K562 (cell line): ENCODE measurements around the gene USP13. TPM values are rescaled to one million over a fixed set of nuclear protein-coding genes. Genes with fewer than 3 reads are reported as not detected.

Source experiments
- ATAC-seq: fragments of 200-7000 bp; cut with Tn5 transposase; 3 replicates; pipeline ENCODE4 v1.9.1; 2020; ENCODE audit warnings: moderate library complexity
- BruUV-seq: library from RNA; stranded (reverse); fragments of 400-500 nt; replicated peaks from 2 replicates; lab custom pipeline; 2021; lab: Mats Ljungman, UMichigan
- CTCF ChIA-PET: fragments of 300-600 bp; formaldehyde crosslinking; extraction: SDS; loops from one replicate; lab custom pipeline; 2021; ENCODE audit warnings: low intra/inter-chr PET ratio; lab: Yijun Ruan, JAX
- POLR2A ChIA-PET: fragments of 300-600, 350-650 bp; sonication (Branson Sonifier 250); formaldehyde crosslinking; extraction: SDS; loops from one replicate; lab custom pipeline; 2021; ENCODE audit warnings: antibody characterized with exemption, inconsistent platforms; lab: Yijun Ruan, JAX
- DNase-seq, 4 experiments: peaks; one replicate each; pipeline versions ENCODE4 v3.0.0 to v3.0.0-alpha.2; 2011 to 2018; ENCODE audit warnings: low spot score in 3 of 4, mixed read lengths in 3 of 4; ENCODE audit errors: extremely low read depth in 1 of 4
- FAIRE-seq: peaks from 2 replicates; lab custom pipeline; 2011; peaks lifted over from hg19 to GRCh38; lab: Jason Lieb, UNC
- H2AFZ ChIP-seq: 2 replicates; pipeline ENCODE4 v1.6.0; 2011; ENCODE audit warnings: low read depth, low read length, control low read depth, inconsistent platforms
- H3K27ac ChIP-seq: fragments of 200-600 bp; 3 replicates; pipeline ENCODE4 v1.8.0; 2011; ENCODE audit warnings: low read depth, mild to moderate bottlenecking, control low read depth, inconsistent platforms, low read length, moderate library complexity, mixed read lengths; ENCODE audit errors: extremely low read depth
- H3K27me3 ChIP-seq, 2 experiments: fragments of 300-600 bp in 1 of 2; 2 replicates in 1 of 2; 3 replicates in 1 of 2; pipeline versions ENCODE4 v1.6.0 to v1.8.0; 2011; ENCODE audit warnings: inconsistent platforms in 2 of 2, low read length in 2 of 2, mild to moderate bottlenecking in 1 of 2, mixed read lengths in 1 of 2, moderate library complexity in 1 of 2; ENCODE audit not compliant: control insufficient read depth in 2 of 2, insufficient read depth in 2 of 2
- H3K36me3 ChIP-seq: fragments of 300-600 bp; 3 replicates; pipeline ENCODE4 v1.8.0; 2011; ENCODE audit warnings: mild to moderate bottlenecking, low read length, inconsistent platforms; ENCODE audit not compliant: control insufficient read depth, insufficient read depth
- H3K4me1 ChIP-seq, 2 experiments: fragments of 200-600 bp in 1 of 2; replicated peaks in 1 of 2; 2 replicates in 1 of 2; 3 replicates in 1 of 2; pipeline versions ENCODE4 v1.5.1 to v1.8.0; 2011; ENCODE audit warnings: inconsistent platforms in 2 of 2, low read length in 2 of 2, mild to moderate bottlenecking in 1 of 2, mixed read lengths in 1 of 2, moderate library complexity in 1 of 2; ENCODE audit not compliant: control insufficient read depth in 2 of 2, insufficient read depth in 2 of 2
- H3K4me2 ChIP-seq: 2 replicates; pipeline ENCODE4 v1.6.1; 2011; ENCODE audit warnings: low read length, control low read depth, inconsistent platforms, mixed read lengths; ENCODE audit not compliant: insufficient read depth
- H3K4me3 ChIP-seq: fragments of 200-600 bp; sonication (generic), shearing (Covaris generic); 2 replicates; pipeline ENCODE4 v1.5.1; 2016; ENCODE audit warnings: control low read depth, inconsistent platforms
- H3K79me2 ChIP-seq: fragments of 200-600 bp; 3 replicates; pipeline ENCODE4 v1.8.0; 2011; ENCODE audit warnings: low read length, inconsistent platforms; ENCODE audit not compliant: control insufficient read depth, insufficient read depth
- H3K9ac ChIP-seq, 2 experiments: 2 replicates each; pipeline versions ENCODE4 v1.6.0 to v1.6.1; 2011; ENCODE audit warnings: low read depth in 2 of 2, low read length in 2 of 2, control low read depth in 1 of 2, inconsistent platforms in 1 of 2, mild to moderate bottlenecking in 1 of 2, mixed read lengths in 1 of 2; ENCODE audit not compliant: insufficient read depth in 1 of 2
- H3K9me1 ChIP-seq: one replicate; pipeline ENCODE4 v1.6.0; 2011; ENCODE audit warnings: inconsistent platforms, mild to moderate bottlenecking, low read length, moderate library complexity; ENCODE audit not compliant: control insufficient read depth, insufficient read depth
- H3K9me3 ChIP-seq: replicated peaks from 2 replicates; pipeline ENCODE4 v1.5.1; 2011; ENCODE audit warnings: low read depth, low read length, inconsistent platforms; ENCODE audit not compliant: control insufficient read depth, insufficient read depth
- H4K20me1 ChIP-seq: replicated peaks from 2 replicates; pipeline ENCODE4 v1.6.1; 2011; ENCODE audit warnings: low read length, inconsistent platforms, mixed read lengths; ENCODE audit not compliant: control insufficient read depth, insufficient read depth
- CREB3L1 ChIP-seq: fragments of 450-650 bp; IDR thresholded peaks from 2 replicates; pipeline ENCODE4 v1.6.1; 2014; ENCODE audit warnings: low read depth, mild to moderate bottlenecking, moderate library complexity, borderline replicate concordance
- HEY1 ChIP-seq: fragments of 250-450 bp; sonication (Bioruptor Pico); IDR thresholded peaks from 2 replicates; pipeline ENCODE4 v1.5.0; 2020; ENCODE audit warnings: mild to moderate bottlenecking, moderate library complexity, borderline replicate concordance
- HLTF ChIP-seq: fragments of 450-650 bp; IDR thresholded peaks from 2 replicates; pipeline ENCODE4 v1.6.1; 2016
- KLF1 ChIP-seq: fragments of 450-650 bp; IDR thresholded peaks from 2 replicates; pipeline ENCODE4 v1.6.1; 2016; ENCODE audit warnings: missing genetic modification characterization, missing compliant biosample characterization
- MCM3 ChIP-seq: fragments of 450-650 bp; IDR thresholded peaks from 2 replicates; pipeline ENCODE4 v1.6.1; 2016
- MCM5 ChIP-seq: fragments of 450-650 bp; IDR thresholded peaks from 2 replicates; pipeline ENCODE4 v1.6.1; 2016; ENCODE audit warnings: low read depth
- MIER1 ChIP-seq: fragments of 450-650 bp; IDR thresholded peaks from 2 replicates; pipeline ENCODE4 v1.6.1; 2016; ENCODE audit warnings: antibody characterized with exemption, mild to moderate bottlenecking, low read depth
- NR2F6 ChIP-seq: fragments of 450-650 bp; formaldehyde crosslinking; IDR thresholded peaks from 2 replicates; pipeline ENCODE4 v1.4.0; 2020; ENCODE audit warnings: mild to moderate bottlenecking
- TBP ChIP-seq: optimal IDR thresholded peaks from 2 replicates; pipeline ENCODE3; 2011; ENCODE audit warnings: low read depth, low read length, improper control_type of control experiment
- TRIM25 ChIP-seq: fragments of 450-650 bp; IDR thresholded peaks from 2 replicates; pipeline ENCODE4 v1.7.0; 2016; ENCODE audit warnings: borderline replicate concordance
- ZBTB43 ChIP-seq: sonication (generic); formaldehyde crosslinking; IDR thresholded peaks from 2 replicates; pipeline ENCODE4 v1.8.0; 2023; ENCODE audit warnings: mild to moderate bottlenecking, missing genetic modification reagents
- ZKSCAN1 ChIP-seq: fragments of 150-350 bp; IDR thresholded peaks from 2 replicates; pipeline ENCODE4 v1.6.1; 2016; ENCODE audit warnings: low read depth, low read length
- ZNF146 ChIP-seq: IDR thresholded peaks from one replicate; pipeline ENCODE4 v1.6.1; 2018; ENCODE audit warnings: missing compliant biosample characterization; ENCODE audit not compliant: unreplicated experiment
- ZNF253 ChIP-seq: fragments of 250-450 bp; sonication (Bioruptor Pico); conservative IDR thresholded peaks from 2 replicates; pipeline ENCODE4 v1.6.1; 2021; ENCODE audit warnings: mild to moderate bottlenecking
- WGBS: fragments of 100-300 bp; shearing (Covaris generic); methylation state at CpG from one replicate; pipeline ENCODE4 v1.1.6; 2016; ENCODE audit warnings: low coverage, mixed read lengths; ENCODE audit not compliant: insufficient coverage; ENCODE audit errors: missing lambda C conversion rate; 5-methylcytosine and 5-hydroxymethylcytosine counted together
- in situ Hi-C: fragments of 300-500 bp; cut with MboI; formaldehyde crosslinking; loops from 4 replicates; pipeline ENCODE4 v1.15.0; 2018; ENCODE audit warnings: inconsistent platforms, mixed read lengths
- intact Hi-C: fragments of 100-400 bp; cut with micrococcal nuclease; formaldehyde crosslinking; loops from 2 replicates; pipeline ENCODE4 v1.14.2; 2022
- polyA plus RNA-seq, 8 experiments: library from polyadenylated mRNA; depleted of rRNA in 4 of 8; stranded (reverse) in 5 of 8; unstranded in 3 of 8; fragments of >200 nt; fragmentation: Nextera tagmentation in 2 of 8; fragmentation: Illumina TruSeq in 1 of 8; extraction: Ambion mirVana in 2 of 8; extraction: Trizol in 1 of 8; gene quantifications; 2 replicates each; pipeline versions ENCODE4 v1.2.1 to v1.2.3, GENCODE V29; 2011 to 2014; ENCODE audit warnings: inconsistent platforms in 1 of 8, missing spikeins in 1 of 8
- total RNA-seq, 7 experiments: library from RNA; depleted of rRNA in 6 of 7; stranded (reverse); fragments of >200 nt in 6 of 7; fragmentation: Illumina TruSeq in 2 of 7; extraction: Trizol in 2 of 7; gene quantifications; 2 replicates each; pipeline versions ENCODE4 v1.2.1 to v1.2.3, GENCODE V29; 2011 to 2021; ENCODE audit warnings: low replicate concordance in 1 of 7

USP13 gene
- total and polyA plus RNA-seq, 9 of the 15 experiments (the other 6 are each of a cell fraction or from before 2014, with no cell fraction given) = 0.11 to 2.3 (median 0.51) TPM

DNA sequence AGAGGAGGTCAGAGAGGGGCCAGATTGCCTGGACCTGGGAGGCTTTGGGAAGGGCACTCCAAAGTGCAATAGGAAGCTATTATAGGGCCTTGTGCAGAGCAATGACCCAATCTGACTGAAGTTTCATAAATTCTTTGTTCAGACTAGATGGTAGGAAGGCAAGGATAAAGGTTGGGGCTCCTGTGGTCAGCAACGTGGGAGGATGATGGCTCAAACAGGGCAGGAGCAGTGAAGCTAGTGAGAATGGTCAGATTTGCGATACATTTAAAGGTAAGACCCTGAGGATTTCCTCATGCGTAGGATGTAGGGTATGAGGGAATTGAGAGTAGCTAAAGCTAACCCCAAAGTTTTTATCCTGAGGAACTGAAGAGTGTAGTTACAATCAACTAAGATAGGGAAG lies 139.0 kb downstream of the USP13 start:
- 2% methylated on average over 3 of the region's 3 CpGs for WGBS
- Histone ChIP-seq H3K27ac (no peak overlapping the region), H3K36me3 (no peaks in the 10 kb centered on the region), H3K4me2 (no peak overlapping the region), H3K79me2 (no peaks in the 10 kb centered on the region), H3K9ac (no peak overlapping the region), H4K20me1 (no peaks in the 10 kb centered on the region), H3K4me1 (no peaks in the 10 kb centered on the region), H2AFZ (no peak overlapping the region), H3K9me1 (no peaks in the 10 kb centered on the region), H3K4me3 (no peak overlapping the region), H3K9me3 (no peaks in the 10 kb centered on the region), H3K27me3 (no peaks in the 10 kb centered on the region)
- in situ Hi-C loops = no loop called here
- FAIRE-seq (no peak), ATAC-seq (no peak), DNase-seq (no peak)
- intact Hi-C loops = no loop called here
- ChIA-PET CTCF (no interaction called here), POLR2A (no interaction called here)
- BruUV-seq = no TSS peak
- TF ChIP-seq ZBTB43 (CRISPR knock-in tag) (no peak), MCM5 (no peak), TRIM25 (no peak), KLF1 (tag) (no peak), HLTF (no peak), TBP (no peak), ZNF146 (no peak), HEY1 (CRISPR knock-in tag) (no peak), ZKSCAN1 (no peak), MCM3 (no peak), MIER1 (no peak), NR2F6 (CRISPR knock-in tag) (no peak), ZNF253 (CRISPR knock-in tag) (no peak), CREB3L1 (no peak)
